Body of pancreas (tissue), 4 donors: ENCODE results near the gene UBA7.
"Not testable (repeated sequence)": the region's sequence is repeated elsewhere in the genome, so short reads cannot be mapped to it uniquely, and the experiment has no call there.

Experiments
- POLR2A ChIP-seq, 3 donors: fragments of 450-650 bp; IDR thresholded peaks; one replicate each; pipeline ENCODE4 v1.6.1; 2016; ENCODE audit warnings: antibody characterized with exemption in 3 of 3, mild to moderate bottlenecking in 2 of 3
- TF ChIP-seq, protein P1 (sequence below), 7 experiments: fragments of 450-650 bp in 4 of 7; fragments of 200-600 bp in 3 of 7; sonication (generic) in 3 of 7; IDR thresholded peaks; one replicate each; pipeline ENCODE4 v1.5.1; 2016 to 2019; ENCODE audit warnings: antibody characterized with exemption in 7 of 7

DNA sequence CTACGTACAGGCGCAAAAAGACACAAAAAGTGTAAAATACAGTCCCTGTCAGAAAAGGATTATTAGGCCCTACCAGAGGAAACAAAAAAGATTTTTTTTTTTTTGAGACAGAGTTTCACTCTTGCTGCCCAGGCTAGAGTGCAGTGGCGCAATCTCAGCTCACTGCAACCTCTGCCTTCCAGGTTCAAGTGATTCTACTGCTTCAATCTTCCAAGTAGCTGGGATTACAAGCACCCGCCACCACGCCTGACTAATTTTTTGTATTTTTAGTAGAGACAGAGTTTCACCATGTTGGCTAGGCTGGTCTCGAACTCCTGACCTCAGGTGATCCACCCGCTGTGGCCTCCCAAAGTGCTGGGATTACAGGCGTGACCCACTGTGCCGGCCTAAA is 32.8 kb downstream of the UBA7 start:
- TF ChIP-seq, protein P1, sequence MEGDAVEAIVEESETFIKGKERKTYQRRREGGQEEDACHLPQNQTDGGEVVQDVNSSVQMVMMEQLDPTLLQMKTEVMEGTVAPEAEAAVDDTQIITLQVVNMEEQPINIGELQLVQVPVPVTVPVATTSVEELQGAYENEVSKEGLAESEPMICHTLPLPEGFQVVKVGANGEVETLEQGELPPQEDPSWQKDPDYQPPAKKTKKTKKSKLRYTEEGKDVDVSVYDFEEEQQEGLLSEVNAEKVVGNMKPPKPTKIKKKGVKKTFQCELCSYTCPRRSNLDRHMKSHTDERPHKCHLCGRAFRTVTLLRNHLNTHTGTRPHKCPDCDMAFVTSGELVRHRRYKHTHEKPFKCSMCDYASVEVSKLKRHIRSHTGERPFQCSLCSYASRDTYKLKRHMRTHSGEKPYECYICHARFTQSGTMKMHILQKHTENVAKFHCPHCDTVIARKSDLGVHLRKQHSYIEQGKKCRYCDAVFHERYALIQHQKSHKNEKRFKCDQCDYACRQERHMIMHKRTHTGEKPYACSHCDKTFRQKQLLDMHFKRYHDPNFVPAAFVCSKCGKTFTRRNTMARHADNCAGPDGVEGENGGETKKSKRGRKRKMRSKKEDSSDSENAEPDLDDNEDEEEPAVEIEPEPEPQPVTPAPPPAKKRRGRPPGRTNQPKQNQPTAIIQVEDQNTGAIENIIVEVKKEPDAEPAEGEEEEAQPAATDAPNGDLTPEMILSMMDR (IDR thresholded peaks at IDR 0.05): not testable (repeated sequence)
- TF ChIP-seq POLR2A (IDR thresholded peaks at IDR 0.05): not testable (repeated sequence)
